ENCODE data around the gene DCC.

- TF ChIP-seq CTCF (IDR thresholded peaks at IDR 0.05) (no peak), POLR2A (IDR thresholded peaks at IDR 0.05) (no peak)
These were observed 197.3 kb downstream of the DCC start for GRCh38 chr18:52537261-52537660.
